ENCODE data around the gene MVB12B. TPM values are rescaled to one million over a fixed set of nuclear protein-coding genes. Genes with fewer than 3 reads are reported as not detected.

The MVB12B gene
- total and polyA plus RNA-seq, 8 donors = 19.9 to 25.3 (median 22.8) TPM

- DNase-seq = no peak
- no peaks in the 10 kb centered on the region for H3K9me3 ChIP-seq
- no peaks in the 10 kb centered on the region for H3K4me1 ChIP-seq
- no peak for TF ChIP-seq CTCF (IDR thresholded peaks at IDR 0.05)
- no peak overlapping the region for H3K27ac ChIP-seq
- no peaks in the 10 kb centered on the region for H3K36me3 ChIP-seq
- H3K4me3 ChIP-seq = no peak overlapping the region
- no peaks in the 10 kb centered on the region for H3K27me3 ChIP-seq
- intact Hi-C loops (cut with DNase I) = no loop called here
- ATAC-seq = no peak
Measured at GRCh38 chr9:126290871-126291270, 35.8 kb upstream of the MVB12B start.

DNA sequence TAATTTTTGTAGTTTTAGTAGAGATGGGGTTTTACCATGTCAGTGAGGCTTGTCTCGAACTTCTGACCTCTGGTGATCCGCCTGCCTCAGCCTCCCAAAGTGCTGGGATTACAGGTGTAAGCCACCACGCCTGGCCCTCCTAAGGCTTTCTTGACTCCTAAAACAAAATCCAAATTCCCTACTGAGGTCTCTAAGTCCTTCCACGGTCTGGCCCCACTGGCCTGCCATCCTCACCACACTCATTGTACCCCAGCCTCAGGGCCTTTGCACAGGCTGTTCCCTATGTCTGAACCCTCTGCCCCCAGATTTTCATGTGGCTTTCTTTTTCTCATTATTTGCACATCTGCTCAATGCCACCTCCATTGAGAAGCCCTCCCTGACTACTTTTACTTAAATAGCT, 34.7 kb upstream of the MVB12B start:
- no peak overlapping the region for H3K4me3 ChIP-seq
- H3K4me1 ChIP-seq = no peaks in the 10 kb centered on the region
- DNase-seq (no peak), ATAC-seq (no peak)
- H3K27ac ChIP-seq = no peak overlapping the region
- no peaks in the 10 kb centered on the region for H3K9me3 ChIP-seq
- H3K27me3 ChIP-seq = peaks cover 0 to 6% of the 10 kb centered on the region in 2 donors
- intact Hi-C loops (cut with DNase I) = no loop called here
- no peaks in the 10 kb centered on the region for H3K36me3 ChIP-seq
- no peak for TF ChIP-seq CTCF (IDR thresholded peaks at IDR 0.05)

DNA sequence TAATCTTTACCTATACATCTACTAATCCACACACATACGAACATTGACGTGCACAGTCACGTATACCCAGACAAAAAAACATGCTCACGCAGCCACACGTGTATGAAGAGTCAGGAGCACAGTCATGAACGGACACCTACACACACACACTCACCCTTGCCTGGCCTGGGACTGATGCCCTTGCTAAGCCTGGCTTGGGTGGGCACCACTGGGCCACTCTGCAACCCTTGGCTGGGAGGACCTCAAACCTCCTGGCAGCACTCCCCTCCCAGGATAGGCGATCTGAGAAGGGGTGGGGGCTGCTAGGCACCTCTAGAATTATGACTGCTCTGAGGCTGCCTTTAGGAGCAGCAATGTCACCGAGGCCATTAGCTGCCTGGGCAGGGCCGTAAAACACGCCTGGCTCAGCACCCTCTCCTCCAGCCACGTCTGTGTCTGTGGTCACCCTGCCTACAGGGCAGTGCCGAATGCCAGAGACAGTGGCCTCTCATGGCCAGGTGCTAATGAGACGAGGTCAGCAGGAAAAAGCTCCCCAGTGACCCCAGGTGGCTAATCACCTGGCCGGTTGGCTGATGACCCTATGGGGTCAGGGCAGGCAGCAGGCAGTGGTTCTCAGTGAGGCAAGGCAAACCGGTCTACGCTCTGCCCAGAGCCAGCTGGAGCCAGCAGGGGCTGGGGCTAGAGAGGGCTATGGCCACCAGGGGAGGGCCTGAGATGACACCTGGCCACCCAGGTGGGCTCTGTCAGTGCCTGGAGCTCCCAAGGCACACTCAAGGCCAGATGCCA, 33.7 kb upstream of the MVB12B start:
- intact Hi-C loops (cut with DNase I) = no loop called here
- H3K27ac ChIP-seq = no peak overlapping the region

DNA sequence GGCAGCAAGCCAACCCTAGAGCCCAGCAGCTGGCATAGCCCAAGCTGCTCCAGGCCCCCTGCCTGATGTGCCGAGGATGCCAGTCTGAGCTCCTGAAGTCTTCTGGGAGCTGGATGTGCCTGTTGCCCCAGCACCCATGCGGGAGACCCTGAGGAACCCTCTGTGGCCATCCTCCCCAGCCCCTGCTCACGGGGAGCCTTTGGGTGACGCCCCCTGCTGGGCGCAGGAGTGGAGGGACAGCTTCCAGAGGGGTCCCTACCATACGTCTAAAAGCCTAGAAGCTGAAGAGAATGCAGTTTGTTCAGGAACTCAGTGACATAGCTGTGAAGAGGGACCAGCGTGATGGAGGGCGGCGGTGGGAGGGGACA, 33.1 kb upstream of the MVB12B start:
- H3K36me3 ChIP-seq = no peaks in the 10 kb centered on the region
- H3K27ac ChIP-seq = no peak overlapping the region
- intact Hi-C loops (cut with DNase I) = no loop called here
- no peak for ATAC-seq
- TF ChIP-seq CTCF (IDR thresholded peaks at IDR 0.05) = no peak
- no peaks in the 10 kb centered on the region for H3K4me1 ChIP-seq
- H3K27me3 ChIP-seq = peaks cover 0 to 6% of the 10 kb centered on the region in 2 donors
- no peaks in the 10 kb centered on the region for H3K9me3 ChIP-seq
- DNase-seq = no peak
- no peak overlapping the region for H3K4me3 ChIP-seq

More for the DNA sequence above, 33.7 kb upstream of the MVB12B start:
- DNase-seq = no peak
- ATAC-seq = no peak
- no peak overlapping the region for H3K4me3 ChIP-seq
- TF ChIP-seq CTCF (IDR thresholded peaks at IDR 0.05) = no peak
- H3K27me3 ChIP-seq = peaks cover 0 to 6% of the 10 kb centered on the region in 2 donors
- no peaks in the 10 kb centered on the region for H3K4me1 ChIP-seq
- no peaks in the 10 kb centered on the region for H3K9me3 ChIP-seq
- no peaks in the 10 kb centered on the region for H3K36me3 ChIP-seq

DNA sequence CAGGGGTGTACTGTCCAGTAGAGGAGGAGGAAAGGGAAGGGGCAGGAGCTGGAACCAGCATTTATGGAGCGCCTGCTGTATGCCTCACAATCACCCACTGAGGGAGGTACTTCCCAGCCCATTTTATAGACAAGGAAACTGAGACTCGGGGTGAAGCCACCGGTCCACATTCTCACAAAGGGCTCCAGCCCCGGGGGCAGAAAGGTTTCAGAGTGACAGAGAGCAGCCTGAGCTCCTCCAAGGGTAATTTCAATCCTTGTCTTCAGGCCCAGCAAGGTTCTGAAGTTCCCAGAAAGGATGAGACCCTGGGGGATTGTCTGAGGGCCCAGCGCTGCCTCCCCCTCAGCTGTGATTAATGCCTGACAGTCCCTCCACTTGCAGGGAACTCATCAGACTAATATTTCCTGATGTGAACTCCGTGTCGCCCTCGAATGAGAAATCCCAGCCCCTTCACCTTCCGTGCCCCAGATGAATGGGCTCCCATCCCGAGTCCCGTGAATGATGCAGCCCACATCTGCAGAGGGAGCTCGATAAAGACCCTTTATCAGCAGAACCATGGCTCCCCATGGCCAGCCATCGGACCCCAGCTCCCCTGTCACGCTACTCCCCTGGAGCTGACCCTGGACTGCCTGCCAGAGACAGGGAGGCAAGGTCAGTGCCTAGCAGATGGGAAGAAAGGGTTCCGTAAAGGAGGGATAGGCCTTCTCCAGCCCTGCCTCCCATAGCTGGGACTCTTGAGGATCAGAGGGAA, 32.1 kb upstream of the MVB12B start:
- H3K27ac ChIP-seq = no peak overlapping the region
- ATAC-seq (no peak), DNase-seq (no peak)
- peaks cover 0 to 6% of the 10 kb centered on the region in 2 donors for H3K27me3 ChIP-seq
- no peaks in the 10 kb centered on the region for H3K36me3 ChIP-seq
- H3K4me1 ChIP-seq = no peaks in the 10 kb centered on the region
- H3K4me3 ChIP-seq = no peak overlapping the region
- TF ChIP-seq CTCF (IDR thresholded peaks at IDR 0.05) = no peak
- no peaks in the 10 kb centered on the region for H3K9me3 ChIP-seq
- intact Hi-C loops (cut with DNase I) = no loop called here

Measured in left lung (tissue), 10 donors.